Mucosa of stomach (tissue), 1 donor: ENCODE data around the gene BMERB1.
"Not testable (repeated sequence)": the region's sequence is repeated elsewhere in the genome, so short reads cannot be mapped to it uniquely, and the experiment has no call there.

Source experiments
- H3K27me3 ChIP-seq: one replicate; pipeline ENCODE4 v1.7.0; 2013; ENCODE audit warnings: mild to moderate bottlenecking, low read length; ENCODE audit not compliant: control insufficient read depth, insufficient read depth
- H3K36me3 ChIP-seq: one replicate; pipeline ENCODE4 v1.7.0; 2013; ENCODE audit warnings: low read length; ENCODE audit not compliant: control insufficient read depth, insufficient read depth
- H3K4me1 ChIP-seq: one replicate; pipeline ENCODE4 v1.7.0; 2013; ENCODE audit warnings: mild to moderate bottlenecking, low read length; ENCODE audit not compliant: control insufficient read depth, insufficient read depth
- H3K4me3 ChIP-seq: one replicate; pipeline ENCODE4 v1.7.0; 2013; ENCODE audit warnings: low read length
- H3K9ac ChIP-seq: one replicate; pipeline ENCODE4 v1.7.0; 2013; ENCODE audit warnings: mild to moderate bottlenecking, low read length, moderate library complexity
- H3K9me3 ChIP-seq: one replicate; pipeline ENCODE4 v1.7.0; 2013; ENCODE audit warnings: mild to moderate bottlenecking, low read length, moderate library complexity; ENCODE audit not compliant: control insufficient read depth
- donor health status: Pancreatic carcinoma.

Gene BMERB1

DNA sequence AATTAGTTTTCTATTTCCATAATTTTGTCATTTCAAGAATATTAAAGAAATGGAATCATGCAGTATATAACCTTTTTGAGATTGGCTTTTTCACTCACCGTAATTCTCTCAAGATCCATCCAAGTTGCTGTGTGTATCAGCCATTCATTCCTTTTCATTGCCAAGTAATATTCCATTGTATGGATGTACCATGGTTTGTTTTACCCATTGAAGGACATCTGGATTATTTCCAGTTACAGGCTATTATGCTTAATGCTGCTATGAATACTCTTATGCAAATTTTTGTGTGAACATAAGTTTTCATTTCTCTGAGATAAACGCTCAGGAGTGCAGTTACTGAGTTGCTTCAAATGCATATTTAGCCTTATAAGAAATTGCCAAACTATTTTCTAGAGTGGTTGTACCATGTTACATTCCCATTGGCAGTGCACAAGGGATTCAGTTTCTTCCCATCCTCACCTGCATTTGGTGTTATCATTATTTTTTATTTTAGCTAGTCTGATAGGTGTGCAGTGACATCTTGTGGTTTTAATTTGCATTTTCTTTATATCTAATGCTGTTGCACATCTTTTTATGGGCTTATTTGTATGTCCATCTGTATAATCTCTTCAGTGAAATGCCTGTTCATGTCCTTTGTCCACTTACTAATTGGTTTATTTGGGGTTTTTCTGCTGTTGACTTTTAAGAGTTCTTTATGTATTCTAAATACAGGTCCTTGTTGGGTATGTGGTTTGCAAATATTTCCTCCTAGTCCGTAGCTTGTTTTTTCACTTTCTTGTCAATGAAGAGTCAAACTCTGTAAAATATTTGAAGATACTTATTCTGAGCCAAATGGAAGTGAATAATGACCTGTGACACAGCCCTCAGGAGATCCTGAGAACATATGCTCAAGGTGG lies 32.7 kb downstream of the BMERB1 start:
- no peak overlapping the region for H3K4me3 ChIP-seq
- no peaks in the 10 kb centered on the region for H3K27me3 ChIP-seq
- peaks cover 9% of the 10 kb centered on the region for H3K4me1 ChIP-seq
- H3K9ac ChIP-seq: no peak overlapping the region
- H3K9me3 ChIP-seq: no peaks in the 10 kb centered on the region
- no peaks in the 10 kb centered on the region for H3K36me3 ChIP-seq

DNA sequence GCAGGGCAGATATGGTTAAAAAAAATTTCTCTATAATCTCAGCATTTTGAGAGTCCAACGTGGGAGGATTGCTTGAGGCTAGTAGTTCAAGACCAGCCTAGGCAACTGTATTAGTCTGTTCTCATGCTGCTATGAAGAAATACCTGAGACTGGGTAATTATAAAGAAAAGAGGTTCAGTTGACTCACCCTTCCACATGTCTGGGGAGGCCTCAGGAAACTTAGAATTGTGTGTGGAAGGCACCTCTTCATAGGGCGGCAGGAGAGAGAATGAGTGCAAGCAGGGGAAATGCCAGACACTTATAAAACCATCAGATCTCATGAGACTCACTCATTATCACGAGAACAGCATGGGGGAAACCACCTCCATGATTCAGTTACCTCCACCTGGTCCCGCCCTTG lies 42.6 kb downstream of the BMERB1 start:
- not testable (repeated sequence) for H3K36me3 ChIP-seq, H3K9ac ChIP-seq, H3K4me3 ChIP-seq, H3K9me3 ChIP-seq, H3K4me1 ChIP-seq, H3K27me3 ChIP-seq

DNA sequence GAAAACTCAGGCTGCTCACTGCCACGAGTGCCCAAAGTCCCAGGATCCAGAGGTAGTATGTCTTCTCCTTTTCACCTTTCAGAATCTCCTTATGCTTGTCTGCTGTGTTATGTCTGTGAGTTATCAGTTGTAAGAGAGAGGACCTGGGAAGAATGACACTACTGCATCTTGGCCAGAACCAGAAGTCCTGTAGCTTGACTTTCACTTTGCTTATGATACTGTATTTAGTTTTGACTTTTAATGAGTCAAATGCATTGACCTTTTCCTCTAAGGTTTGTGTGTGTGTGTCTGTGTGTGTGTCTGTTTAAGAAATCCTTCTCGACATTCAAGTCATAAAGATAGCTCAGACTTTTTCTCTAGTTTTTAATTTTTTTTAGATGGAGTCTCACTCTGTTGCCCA lies 43.4 kb downstream of the BMERB1 start:
- H3K4me3 ChIP-seq: no peak overlapping the region
- H3K36me3 ChIP-seq: no peaks in the 10 kb centered on the region
- H3K27me3 ChIP-seq: no peaks in the 10 kb centered on the region
- H3K9me3 ChIP-seq: no peaks in the 10 kb centered on the region
- no peak overlapping the region for H3K9ac ChIP-seq
- H3K4me1 ChIP-seq: peaks cover 8% of the 10 kb centered on the region

DNA sequence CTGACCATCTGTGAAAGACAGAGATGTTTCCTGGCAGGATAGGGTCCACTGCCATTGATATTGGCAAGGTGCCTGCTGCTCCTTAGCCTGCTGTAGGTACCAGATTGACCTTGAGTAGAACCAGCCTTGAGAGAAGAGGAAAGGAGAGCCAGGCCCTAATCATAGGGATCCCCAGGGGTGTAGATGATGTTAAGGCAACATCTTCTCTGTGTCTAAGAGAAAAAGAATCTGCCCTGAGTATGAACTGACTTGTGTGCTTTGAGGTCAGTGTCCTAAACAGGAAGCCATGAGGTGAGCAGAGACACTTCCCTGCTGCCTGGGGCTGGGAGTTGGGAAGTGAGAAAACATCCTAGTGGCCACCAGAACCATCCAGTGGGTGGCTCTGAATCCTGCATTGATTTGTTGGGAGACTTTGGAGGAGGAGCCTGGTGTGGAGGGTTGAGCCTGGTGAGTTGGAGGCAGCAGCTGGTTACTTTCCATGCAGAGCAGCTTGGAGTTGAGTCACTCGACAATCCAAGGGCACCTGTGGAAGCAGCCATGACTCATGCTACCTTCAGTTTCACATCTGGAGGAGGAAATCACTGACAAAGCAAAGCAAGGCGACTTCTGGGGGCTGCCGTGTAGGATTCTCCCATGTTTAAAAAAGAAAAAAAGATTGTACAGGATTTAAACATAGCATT lies 47.8 kb downstream of the BMERB1 start:
- no peak overlapping the region for H3K4me3 ChIP-seq
- H3K27me3 ChIP-seq: no peaks in the 10 kb centered on the region
- no peaks in the 10 kb centered on the region for H3K9me3 ChIP-seq
- no peak overlapping the region for H3K9ac ChIP-seq
- H3K36me3 ChIP-seq: no peaks in the 10 kb centered on the region
- peaks cover 8% of the 10 kb centered on the region for H3K4me1 ChIP-seq

DNA sequence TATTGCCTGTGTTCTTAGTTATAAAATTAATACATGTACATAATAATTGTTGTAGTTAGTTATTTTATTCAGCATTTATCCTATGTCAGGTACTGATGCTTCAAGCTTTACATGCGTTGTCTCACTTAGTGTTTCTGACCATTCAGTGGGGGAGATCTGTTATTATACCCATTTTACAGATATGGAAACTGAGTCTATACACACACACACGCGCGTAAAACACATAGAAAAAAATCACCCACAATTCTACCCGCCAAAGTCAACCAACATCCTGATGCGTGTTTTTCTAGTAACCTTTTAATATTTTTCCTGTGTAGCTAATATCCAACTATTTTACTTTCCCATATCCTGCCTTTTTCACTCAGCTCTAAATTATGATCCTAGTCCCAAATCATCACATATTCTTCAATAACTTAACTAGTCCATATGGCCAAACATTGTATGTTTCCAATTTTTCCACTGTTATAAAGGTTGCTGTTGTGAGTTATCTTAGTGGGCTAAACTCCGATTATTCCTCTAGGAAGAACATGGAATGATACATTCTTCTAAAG lies 48.4 kb downstream of the BMERB1 start:
- H3K4me3 ChIP-seq: no peak overlapping the region
- no peaks in the 10 kb centered on the region for H3K36me3 ChIP-seq
- H3K4me1 ChIP-seq: peaks cover 8% of the 10 kb centered on the region
- no peak overlapping the region for H3K9ac ChIP-seq
- no peaks in the 10 kb centered on the region for H3K27me3 ChIP-seq
- H3K9me3 ChIP-seq: no peaks in the 10 kb centered on the region

DNA sequence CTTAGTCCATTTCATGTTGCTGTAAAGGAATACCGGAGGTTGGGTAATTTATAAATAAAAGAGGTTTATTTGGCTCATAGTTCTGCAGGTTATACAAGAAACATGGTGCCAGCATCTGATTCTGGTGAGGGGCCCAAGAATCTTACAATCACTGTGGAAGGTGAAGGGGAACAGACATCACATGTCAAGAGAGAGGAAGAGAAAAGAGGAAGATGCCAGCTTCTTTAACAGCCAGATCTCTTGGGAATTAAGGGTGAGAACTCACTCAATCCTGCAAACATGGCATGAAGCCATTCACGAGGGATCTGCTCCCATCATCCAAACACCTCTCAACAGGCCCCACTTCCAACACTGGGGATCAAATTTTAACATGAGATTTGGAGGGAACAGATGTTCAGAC lies 49.5 kb downstream of the BMERB1 start:
- Histone ChIP-seq H3K4me3 (no peak overlapping the region), H3K4me1 (peaks cover 8% of the 10 kb centered on the region), H3K36me3 (no peaks in the 10 kb centered on the region), H3K9me3 (no peaks in the 10 kb centered on the region), H3K9ac (no peak overlapping the region), H3K27me3 (no peaks in the 10 kb centered on the region)

DNA sequence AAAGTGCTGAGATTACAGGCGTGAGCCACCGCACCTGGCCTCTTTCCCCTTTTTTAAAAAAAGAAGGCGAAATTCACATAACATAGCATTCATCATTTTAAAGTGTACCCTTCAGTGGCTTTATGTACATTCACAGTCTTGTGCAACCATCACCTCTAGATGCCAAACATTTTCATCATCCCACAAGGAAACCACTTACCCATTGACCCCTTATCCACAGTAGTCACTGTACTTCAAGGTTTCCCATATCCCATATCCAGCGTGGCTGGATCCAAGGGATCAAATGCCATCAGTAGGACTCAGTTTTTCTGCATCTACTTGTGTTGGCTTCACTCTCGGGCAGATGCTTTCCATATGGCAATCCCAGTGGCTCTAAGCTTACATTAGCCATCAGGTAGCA lies 50.3 kb downstream of the BMERB1 start:
- H3K4me3 ChIP-seq: no peak overlapping the region
- no peaks in the 10 kb centered on the region for H3K36me3 ChIP-seq
- no peaks in the 10 kb centered on the region for H3K9me3 ChIP-seq
- H3K27me3 ChIP-seq: no peaks in the 10 kb centered on the region
- H3K4me1 ChIP-seq: peaks cover 8% of the 10 kb centered on the region
- no peak overlapping the region for H3K9ac ChIP-seq

DNA sequence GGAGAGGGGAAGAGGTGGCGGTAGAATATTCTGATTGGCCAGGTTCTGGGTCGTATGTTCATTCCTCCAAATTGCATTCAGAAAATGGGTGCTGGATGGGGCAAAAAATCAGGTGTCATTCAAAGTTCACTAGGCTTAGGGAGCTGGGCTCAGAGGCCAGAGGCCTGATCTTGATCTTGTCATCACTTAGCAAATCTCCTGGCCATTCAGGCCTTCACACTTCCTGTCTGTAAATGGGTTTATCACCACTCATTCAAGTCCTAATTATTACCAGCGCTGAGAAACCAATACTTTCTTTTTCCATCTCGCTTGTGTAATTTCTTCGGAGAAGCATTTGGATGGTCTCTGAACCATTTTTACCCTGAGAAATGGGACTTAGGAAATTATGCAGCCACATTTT lies 50.8 kb downstream of the BMERB1 start:
- H3K4me3 ChIP-seq: no peak overlapping the region
- H3K36me3 ChIP-seq: no peaks in the 10 kb centered on the region
- no peaks in the 10 kb centered on the region for H3K9me3 ChIP-seq
- peaks cover 8% of the 10 kb centered on the region for H3K4me1 ChIP-seq
- no peaks in the 10 kb centered on the region for H3K27me3 ChIP-seq
- H3K9ac ChIP-seq: no peak overlapping the region

DNA sequence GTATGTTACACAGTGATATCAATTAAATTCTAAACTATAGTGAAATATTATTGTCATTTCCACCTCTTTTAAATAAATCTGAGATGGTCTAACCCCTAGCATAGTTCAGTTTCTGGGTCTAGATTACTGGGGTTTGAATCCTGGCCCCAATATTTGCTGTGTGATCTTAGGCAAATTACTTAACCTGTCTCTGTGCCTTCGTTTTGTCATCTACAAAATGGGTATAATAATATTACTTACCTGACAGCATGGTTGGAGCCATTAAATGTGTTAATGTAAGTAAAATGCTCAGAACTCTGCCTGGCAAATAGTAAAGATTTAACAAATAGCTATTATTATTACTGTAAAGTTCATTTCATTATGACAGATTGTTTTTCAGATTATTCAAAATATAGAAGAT lies 52.3 kb downstream of the BMERB1 start:
- no peaks in the 10 kb centered on the region for H3K36me3 ChIP-seq
- no peaks in the 10 kb centered on the region for H3K27me3 ChIP-seq
- H3K4me1 ChIP-seq: peaks cover 8% of the 10 kb centered on the region
- H3K4me3 ChIP-seq: no peak overlapping the region
- no peaks in the 10 kb centered on the region for H3K9me3 ChIP-seq
- no peak overlapping the region for H3K9ac ChIP-seq

DNA sequence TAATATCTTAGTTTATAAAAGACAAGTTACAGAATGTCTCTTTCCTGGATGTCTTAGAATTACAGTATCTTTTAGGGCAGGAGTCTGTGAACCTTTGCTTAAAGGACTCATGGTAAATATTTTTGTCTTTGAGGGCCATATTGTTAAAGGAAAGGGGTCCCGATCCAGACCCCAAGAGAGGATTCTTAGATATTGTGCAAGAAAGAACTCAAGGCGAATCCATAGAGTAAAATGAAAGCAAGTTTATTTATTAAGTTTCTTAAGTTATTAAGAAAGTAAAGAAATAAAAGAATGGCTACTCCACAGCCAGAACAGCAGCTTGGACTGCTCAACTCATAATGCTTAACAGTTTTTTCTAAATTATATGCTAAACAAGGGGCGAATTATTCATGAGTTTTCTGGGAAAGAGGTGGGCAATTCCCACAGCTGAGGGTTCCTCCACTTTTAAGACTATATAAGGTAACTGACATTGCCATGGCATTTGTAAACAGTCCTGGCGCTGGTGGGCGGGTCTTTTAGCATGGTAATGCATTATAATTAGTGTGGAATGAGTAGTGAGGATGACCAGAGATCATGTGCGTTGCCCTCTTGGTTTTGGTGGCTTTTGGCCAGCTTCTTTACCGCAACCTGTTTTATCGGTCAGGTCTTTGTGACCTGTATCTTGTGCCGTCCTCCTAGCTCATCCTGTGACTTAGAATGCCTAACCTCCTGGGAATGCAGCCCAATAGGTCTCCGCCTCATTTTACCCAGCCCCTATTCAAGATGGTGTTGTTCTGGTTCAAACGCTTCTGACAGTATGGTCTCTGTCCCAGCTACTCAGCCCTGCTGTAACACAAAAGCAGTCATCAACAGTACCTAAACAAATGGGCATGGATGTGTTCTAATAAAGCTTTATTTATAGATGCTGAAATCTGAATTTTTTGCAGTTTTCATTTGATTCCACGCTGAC lies 53.2 kb downstream of the BMERB1 start:
- Histone ChIP-seq H3K27me3 (no peaks in the 10 kb centered on the region), H3K4me3 (no peak overlapping the region), H3K4me1 (no peaks in the 10 kb centered on the region), H3K36me3 (no peaks in the 10 kb centered on the region), H3K9me3 (no peaks in the 10 kb centered on the region), H3K9ac (no peak overlapping the region)

DNA sequence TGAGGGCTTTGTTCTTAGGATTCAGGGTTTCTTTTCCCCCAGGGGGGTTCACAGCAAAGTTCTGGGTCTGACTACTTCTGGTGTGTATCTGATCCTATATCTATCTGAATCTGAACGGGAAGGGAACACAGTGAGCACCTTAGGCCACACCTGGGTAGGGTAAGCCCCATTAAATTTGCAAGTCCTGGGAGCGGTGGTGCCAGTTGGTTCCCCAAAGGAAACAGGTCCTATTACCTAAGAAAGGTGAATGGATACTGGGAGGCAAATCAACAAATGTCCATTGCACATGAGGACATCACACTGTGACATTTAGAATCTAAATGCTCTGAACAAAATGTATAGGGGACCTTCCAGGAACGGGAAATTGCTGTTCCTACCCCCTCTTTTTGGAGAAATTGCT lies 54.6 kb downstream of the BMERB1 start:
- H3K9me3 ChIP-seq: no peaks in the 10 kb centered on the region
- no peak overlapping the region for H3K9ac ChIP-seq
- no peak overlapping the region for H3K4me3 ChIP-seq
- H3K4me1 ChIP-seq: no peaks in the 10 kb centered on the region
- H3K36me3 ChIP-seq: no peaks in the 10 kb centered on the region
- no peaks in the 10 kb centered on the region for H3K27me3 ChIP-seq
